ENCODE measurements around the gene NDUFS8. TPM values are rescaled to one million over a fixed set of nuclear protein-coding genes. Genes with fewer than 3 reads are reported as not detected.

Gene NDUFS8
- total and polyA plus RNA-seq, 2 of the 13 experiments (the other 11 are each of a cell fraction or from before 2014, with no cell fraction given) = 96.7 to 158 TPM

DNA sequence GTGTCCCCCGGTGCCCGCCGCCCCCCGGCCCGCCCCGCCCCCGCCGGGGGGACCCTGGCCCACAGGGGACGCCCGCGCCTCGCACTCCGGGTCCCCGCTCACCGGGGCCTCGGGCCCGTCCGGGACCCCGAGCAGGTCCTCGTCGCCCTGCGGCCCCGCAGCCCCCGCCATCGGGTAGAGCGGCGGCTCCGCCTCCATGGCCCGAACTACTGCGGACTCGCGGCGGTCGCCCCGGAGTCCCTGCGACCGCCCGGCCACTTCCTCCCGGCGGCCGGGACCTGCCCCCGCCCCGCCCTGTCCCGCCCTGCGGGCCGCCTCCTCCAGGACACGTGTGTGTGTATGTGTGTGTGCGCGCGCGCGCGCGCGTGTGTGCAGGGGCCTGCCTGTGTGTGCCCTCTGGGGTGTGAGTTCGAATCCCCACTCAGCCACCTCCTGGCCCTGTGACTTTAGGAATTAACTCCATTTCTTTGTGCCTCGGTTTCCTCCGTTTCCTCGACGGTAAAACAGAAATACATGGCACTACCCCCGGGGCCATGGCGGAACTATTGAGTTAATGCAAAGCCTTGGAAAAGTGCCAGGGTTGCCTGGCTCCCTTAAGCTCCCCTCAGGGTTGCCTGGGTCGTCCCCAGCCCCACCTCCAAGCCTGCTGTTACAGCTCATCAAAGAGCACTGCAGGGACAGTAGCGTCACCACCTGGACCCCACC, 26.5 kb upstream of the NDUFS8 start, which contains the start of gene UNC93B1 (continued):
- TF ChIP-seq, protein P1, sequence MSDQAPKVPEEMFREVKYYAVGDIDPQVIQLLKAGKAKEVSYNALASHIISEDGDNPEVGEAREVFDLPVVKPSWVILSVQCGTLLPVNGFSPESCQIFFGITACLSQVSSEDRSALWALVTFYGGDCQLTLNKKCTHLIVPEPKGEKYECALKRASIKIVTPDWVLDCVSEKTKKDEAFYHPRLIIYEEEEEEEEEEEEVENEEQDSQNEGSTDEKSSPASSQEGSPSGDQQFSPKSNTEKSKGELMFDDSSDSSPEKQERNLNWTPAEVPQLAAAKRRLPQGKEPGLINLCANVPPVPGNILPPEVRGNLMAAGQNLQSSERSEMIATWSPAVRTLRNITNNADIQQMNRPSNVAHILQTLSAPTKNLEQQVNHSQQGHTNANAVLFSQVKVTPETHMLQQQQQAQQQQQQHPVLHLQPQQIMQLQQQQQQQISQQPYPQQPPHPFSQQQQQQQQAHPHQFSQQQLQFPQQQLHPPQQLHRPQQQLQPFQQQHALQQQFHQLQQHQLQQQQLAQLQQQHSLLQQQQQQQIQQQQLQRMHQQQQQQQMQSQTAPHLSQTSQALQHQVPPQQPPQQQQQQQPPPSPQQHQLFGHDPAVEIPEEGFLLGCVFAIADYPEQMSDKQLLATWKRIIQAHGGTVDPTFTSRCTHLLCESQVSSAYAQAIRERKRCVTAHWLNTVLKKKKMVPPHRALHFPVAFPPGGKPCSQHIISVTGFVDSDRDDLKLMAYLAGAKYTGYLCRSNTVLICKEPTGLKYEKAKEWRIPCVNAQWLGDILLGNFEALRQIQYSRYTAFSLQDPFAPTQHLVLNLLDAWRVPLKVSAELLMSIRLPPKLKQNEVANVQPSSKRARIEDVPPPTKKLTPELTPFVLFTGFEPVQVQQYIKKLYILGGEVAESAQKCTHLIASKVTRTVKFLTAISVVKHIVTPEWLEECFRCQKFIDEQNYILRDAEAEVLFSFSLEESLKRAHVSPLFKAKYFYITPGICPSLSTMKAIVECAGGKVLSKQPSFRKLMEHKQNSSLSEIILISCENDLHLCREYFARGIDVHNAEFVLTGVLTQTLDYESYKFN (CRISPR knock-in tag; conservative IDR thresholded peaks at IDR 0.05) = no peak
- TF ChIP-seq, protein P2, sequence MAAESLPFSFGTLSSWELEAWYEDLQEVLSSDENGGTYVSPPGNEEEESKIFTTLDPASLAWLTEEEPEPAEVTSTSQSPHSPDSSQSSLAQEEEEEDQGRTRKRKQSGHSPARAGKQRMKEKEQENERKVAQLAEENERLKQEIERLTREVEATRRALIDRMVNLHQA (CRISPR knock-in tag; IDR thresholded peaks at IDR 0.05) = no peak
- TF ChIP-seq, protein P3, sequence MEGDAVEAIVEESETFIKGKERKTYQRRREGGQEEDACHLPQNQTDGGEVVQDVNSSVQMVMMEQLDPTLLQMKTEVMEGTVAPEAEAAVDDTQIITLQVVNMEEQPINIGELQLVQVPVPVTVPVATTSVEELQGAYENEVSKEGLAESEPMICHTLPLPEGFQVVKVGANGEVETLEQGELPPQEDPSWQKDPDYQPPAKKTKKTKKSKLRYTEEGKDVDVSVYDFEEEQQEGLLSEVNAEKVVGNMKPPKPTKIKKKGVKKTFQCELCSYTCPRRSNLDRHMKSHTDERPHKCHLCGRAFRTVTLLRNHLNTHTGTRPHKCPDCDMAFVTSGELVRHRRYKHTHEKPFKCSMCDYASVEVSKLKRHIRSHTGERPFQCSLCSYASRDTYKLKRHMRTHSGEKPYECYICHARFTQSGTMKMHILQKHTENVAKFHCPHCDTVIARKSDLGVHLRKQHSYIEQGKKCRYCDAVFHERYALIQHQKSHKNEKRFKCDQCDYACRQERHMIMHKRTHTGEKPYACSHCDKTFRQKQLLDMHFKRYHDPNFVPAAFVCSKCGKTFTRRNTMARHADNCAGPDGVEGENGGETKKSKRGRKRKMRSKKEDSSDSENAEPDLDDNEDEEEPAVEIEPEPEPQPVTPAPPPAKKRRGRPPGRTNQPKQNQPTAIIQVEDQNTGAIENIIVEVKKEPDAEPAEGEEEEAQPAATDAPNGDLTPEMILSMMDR (CRISPR knock-in tag; IDR thresholded peaks at IDR 0.05) = no peak; the same call in 1 of the 2 replicates
- TF ChIP-seq, protein P4, sequence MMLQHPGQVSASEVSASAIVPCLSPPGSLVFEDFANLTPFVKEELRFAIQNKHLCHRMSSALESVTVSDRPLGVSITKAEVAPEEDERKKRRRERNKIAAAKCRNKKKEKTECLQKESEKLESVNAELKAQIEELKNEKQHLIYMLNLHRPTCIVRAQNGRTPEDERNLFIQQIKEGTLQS (CRISPR knock-in tag; IDR thresholded peaks at IDR 0.05) = no peak
- TF ChIP-seq, protein P5, sequence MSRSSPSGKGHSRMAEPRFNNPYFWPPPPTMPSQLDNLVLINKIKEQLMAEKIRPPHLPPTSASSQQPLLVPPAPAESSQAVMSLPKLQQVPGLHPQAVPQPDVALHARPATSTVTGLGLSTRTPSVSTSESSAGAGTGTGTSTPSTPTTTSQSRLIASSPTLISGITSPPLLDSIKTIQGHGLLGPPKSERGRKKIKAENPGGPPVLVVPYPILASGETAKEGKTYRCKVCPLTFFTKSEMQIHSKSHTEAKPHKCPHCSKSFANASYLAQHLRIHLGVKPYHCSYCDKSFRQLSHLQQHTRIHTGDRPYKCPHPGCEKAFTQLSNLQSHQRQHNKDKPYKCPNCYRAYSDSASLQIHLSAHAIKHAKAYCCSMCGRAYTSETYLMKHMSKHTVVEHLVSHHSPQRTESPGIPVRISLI (CRISPR knock-in tag; IDR thresholded peaks at IDR 0.05; ENCODE audit: borderline replicate concordance) = no peak; the same call in 1 of the 2 replicates
- peak; percentile 57; the same call in 1 of the 2 replicates for TF ChIP-seq KDM1A (CRISPR knock-in tag; IDR thresholded peaks at IDR 0.05)
- TF ChIP-seq, protein P6, sequence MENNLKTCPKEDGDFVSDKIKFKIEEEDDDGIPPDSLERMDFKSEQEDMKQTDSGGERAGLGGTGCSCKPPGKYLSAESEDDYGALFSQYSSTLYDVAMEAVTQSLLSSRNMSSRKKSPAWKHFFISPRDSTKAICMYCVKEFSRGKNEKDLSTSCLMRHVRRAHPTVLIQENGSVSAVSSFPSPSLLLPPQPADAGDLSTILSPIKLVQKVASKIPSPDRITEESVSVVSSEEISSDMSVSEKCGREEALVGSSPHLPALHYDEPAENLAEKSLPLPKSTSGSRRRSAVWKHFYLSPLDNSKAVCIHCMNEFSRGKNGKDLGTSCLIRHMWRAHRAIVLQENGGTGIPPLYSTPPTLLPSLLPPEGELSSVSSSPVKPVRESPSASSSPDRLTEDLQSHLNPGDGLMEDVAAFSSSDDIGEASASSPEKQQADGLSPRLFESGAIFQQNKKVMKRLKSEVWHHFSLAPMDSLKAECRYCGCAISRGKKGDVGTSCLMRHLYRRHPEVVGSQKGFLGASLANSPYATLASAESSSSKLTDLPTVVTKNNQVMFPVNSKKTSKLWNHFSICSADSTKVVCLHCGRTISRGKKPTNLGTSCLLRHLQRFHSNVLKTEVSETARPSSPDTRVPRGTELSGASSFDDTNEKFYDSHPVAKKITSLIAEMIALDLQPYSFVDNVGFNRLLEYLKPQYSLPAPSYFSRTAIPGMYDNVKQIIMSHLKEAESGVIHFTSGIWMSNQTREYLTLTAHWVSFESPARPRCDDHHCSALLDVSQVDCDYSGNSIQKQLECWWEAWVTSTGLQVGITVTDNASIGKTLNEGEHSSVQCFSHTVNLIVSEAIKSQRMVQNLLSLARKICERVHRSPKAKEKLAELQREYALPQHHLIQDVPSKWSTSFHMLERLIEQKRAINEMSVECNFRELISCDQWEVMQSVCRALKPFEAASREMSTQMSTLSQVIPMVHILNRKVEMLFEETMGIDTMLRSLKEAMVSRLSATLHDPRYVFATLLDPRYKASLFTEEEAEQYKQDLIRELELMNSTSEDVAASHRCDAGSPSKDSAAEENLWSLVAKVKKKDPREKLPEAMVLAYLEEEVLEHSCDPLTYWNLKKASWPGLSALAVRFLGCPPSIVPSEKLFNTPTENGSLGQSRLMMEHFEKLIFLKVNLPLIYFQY (CRISPR knock-in tag; IDR thresholded peaks at IDR 0.05; ENCODE audit: borderline replicate concordance) = peak; percentile 46
- TF ChIP-seq SP1 (IDR thresholded peaks at IDR 0.05) = no peak
- TF ChIP-seq SP1 (CRISPR knock-in tag; IDR thresholded peaks at IDR 0.05) = peak; percentile 56; the same call in 1 of the 2 replicates
- no peak for TF ChIP-seq ZNF224 (CRISPR knock-in tag; IDR thresholded peaks at IDR 0.05)
- 0 out of 2 replicates have a peak, but pooled peaks have one; percentile 33 for TF ChIP-seq ZKSCAN1 (IDR thresholded peaks at IDR 0.05; ENCODE audit: low read length)
- no peak for TF ChIP-seq ATF1 (CRISPR knock-in tag; IDR thresholded peaks at IDR 0.05)
- TF ChIP-seq AGO1 (IDR thresholded peaks at IDR 0.05; ENCODE audit: low read depth, low read length, poor library complexity, severe bottlenecking) = peak; percentile 19
- TF ChIP-seq TAF1 (CRISPR knock-in tag; IDR thresholded peaks at IDR 0.05) = peak; percentile 18; the same call in 1 of the 2 replicates
- peak; percentile 25 for TF ChIP-seq HNRNPLL (IDR thresholded peaks at IDR 0.05; ENCODE audit: low read depth, low read length, poor library complexity, severe bottlenecking)
- no peak; the same call in 1 of the 2 replicates for TF ChIP-seq ZNF749 (CRISPR knock-in tag; IDR thresholded peaks at IDR 0.05; ENCODE audit: borderline replicate concordance)
